ENCODE results near the gene STARD8.

DNA sequence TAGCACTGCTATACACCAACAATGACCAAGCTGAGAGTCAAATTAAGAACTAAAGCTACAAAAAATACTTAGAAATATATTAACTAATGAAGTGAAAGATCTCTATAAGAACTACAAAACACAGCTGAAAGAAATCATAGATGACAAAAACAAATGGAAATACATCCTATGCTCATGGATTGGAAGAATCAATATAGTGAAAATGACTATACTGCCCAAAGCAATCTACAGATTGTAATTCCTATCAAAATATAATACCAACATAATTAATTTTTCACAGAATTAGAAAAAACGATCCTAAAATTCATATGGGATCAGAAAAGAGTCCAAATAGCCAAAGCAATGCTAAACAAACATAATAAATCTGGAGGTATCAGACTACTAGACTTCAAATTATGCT, 87.8 kb downstream of the STARD8 start:
- TF ChIP-seq, protein P1, sequence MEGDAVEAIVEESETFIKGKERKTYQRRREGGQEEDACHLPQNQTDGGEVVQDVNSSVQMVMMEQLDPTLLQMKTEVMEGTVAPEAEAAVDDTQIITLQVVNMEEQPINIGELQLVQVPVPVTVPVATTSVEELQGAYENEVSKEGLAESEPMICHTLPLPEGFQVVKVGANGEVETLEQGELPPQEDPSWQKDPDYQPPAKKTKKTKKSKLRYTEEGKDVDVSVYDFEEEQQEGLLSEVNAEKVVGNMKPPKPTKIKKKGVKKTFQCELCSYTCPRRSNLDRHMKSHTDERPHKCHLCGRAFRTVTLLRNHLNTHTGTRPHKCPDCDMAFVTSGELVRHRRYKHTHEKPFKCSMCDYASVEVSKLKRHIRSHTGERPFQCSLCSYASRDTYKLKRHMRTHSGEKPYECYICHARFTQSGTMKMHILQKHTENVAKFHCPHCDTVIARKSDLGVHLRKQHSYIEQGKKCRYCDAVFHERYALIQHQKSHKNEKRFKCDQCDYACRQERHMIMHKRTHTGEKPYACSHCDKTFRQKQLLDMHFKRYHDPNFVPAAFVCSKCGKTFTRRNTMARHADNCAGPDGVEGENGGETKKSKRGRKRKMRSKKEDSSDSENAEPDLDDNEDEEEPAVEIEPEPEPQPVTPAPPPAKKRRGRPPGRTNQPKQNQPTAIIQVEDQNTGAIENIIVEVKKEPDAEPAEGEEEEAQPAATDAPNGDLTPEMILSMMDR (IDR thresholded peaks at IDR 0.05; ENCODE audit: low read depth, low read length, missing input control) = no peak
- TF ChIP-seq, protein P2, sequence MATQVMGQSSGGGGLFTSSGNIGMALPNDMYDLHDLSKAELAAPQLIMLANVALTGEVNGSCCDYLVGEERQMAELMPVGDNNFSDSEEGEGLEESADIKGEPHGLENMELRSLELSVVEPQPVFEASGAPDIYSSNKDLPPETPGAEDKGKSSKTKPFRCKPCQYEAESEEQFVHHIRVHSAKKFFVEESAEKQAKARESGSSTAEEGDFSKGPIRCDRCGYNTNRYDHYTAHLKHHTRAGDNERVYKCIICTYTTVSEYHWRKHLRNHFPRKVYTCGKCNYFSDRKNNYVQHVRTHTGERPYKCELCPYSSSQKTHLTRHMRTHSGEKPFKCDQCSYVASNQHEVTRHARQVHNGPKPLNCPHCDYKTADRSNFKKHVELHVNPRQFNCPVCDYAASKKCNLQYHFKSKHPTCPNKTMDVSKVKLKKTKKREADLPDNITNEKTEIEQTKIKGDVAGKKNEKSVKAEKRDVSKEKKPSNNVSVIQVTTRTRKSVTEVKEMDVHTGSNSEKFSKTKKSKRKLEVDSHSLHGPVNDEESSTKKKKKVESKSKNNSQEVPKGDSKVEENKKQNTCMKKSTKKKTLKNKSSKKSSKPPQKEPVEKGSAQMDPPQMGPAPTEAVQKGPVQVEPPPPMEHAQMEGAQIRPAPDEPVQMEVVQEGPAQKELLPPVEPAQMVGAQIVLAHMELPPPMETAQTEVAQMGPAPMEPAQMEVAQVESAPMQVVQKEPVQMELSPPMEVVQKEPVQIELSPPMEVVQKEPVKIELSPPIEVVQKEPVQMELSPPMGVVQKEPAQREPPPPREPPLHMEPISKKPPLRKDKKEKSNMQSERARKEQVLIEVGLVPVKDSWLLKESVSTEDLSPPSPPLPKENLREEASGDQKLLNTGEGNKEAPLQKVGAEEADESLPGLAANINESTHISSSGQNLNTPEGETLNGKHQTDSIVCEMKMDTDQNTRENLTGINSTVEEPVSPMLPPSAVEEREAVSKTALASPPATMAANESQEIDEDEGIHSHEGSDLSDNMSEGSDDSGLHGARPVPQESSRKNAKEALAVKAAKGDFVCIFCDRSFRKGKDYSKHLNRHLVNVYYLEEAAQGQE (IDR thresholded peaks at IDR 0.05) = no peak
- TF ChIP-seq FOXA1 (IDR thresholded peaks at IDR 0.05) = no peak
- no peak for TF ChIP-seq NR2F2 (IDR thresholded peaks at IDR 0.05)
- TF ChIP-seq TAF1 (conservative IDR thresholded peaks at IDR 0.05) = no peak
- TF ChIP-seq, protein P3, sequence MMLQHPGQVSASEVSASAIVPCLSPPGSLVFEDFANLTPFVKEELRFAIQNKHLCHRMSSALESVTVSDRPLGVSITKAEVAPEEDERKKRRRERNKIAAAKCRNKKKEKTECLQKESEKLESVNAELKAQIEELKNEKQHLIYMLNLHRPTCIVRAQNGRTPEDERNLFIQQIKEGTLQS (IDR thresholded peaks at IDR 0.05) = no peak
- no peak for TF ChIP-seq MAX (IDR thresholded peaks at IDR 0.05)
- TF ChIP-seq JUND (IDR thresholded peaks at IDR 0.05) = no peak
- no peak for TF ChIP-seq YY1 (IDR thresholded peaks at IDR 0.05)
- no peak for TF ChIP-seq RXRA (IDR thresholded peaks at IDR 0.05)
- TF ChIP-seq HNF4A (conservative IDR thresholded peaks at IDR 0.05) = no peak

All from liver (tissue), 3 donors.